GM18505 (cell line): ENCODE results near the gene ENOSF1.

Experiments
- ATAC-seq: cut with Tn5 transposase; IDR thresholded peaks from one replicate; pipeline ENCODE4 v1.9.1; 2021; ENCODE audit not compliant: unreplicated experiment
- POLR2A ChIP-seq: IDR thresholded peaks from 4 replicates; pipeline ENCODE4 v1.6.1; 2011; ENCODE audit warnings: borderline replicate concordance; ENCODE audit not compliant: insufficient read depth, insufficient read length; ENCODE audit errors: extremely low read depth

Gene ENOSF1

DNA sequence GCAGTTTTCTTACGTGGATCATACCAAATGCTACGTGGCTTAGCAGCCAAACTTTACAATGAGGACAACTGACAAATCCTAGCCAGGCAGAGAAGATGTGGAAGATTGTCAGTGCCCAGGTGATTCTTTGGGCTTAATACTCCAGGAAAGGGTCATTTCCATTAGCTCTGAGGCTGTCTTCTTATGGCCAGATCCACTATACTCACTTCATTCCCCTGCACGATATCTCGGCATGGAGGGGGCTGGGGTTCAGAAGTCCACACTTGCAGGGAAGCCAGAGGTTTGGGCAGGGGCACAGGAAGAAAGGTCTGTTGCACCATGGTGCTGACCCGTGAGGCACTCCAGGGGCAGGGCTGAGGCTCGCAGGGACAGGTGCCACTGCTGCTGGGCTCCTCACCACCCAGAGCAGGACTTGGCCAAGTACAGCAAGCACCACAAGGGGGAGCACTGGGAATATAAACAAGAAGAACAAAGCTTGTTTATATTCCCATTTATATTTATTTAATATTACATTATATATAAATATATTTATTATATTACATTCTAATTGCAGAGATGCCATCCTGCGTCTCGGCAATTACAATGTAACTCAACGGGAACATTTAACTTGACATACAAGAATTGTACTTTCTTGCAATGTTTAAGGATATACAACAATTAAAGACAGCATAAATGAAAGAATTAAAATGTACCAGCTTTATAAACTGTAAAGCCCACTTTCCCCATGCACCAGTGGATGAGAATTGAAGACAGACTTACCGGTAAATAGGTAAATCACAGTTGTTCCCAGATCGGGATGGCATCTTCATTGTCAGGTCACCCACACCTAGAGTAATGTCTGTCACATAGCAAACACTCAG, 88.4 kb downstream of the ENOSF1 start:
- no peak for TF ChIP-seq POLR2A

DNA sequence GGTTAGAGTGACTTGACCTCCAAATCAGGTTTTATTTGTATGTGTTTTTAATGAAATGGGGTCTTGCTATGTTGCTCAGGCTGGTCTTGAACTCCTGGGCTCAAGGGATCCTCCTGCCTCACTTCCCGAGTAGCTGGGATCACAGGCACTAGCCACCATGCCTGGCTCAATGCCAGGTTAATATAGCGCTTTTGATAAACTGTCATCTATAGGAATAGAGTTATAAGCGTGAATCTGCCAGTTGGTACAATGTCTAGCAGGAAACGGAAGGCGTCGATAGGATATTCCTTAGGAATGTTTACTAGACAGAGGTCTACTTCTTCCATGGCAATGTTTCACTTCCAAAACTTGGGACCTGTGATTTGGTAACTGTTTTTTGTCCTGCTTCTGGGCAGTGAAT, 90.1 kb downstream of the ENOSF1 start:
- no peak for TF ChIP-seq POLR2A

More for the DNA sequence above, 88.4 kb downstream of the ENOSF1 start:
- ATAC-seq = no peak

DNA sequence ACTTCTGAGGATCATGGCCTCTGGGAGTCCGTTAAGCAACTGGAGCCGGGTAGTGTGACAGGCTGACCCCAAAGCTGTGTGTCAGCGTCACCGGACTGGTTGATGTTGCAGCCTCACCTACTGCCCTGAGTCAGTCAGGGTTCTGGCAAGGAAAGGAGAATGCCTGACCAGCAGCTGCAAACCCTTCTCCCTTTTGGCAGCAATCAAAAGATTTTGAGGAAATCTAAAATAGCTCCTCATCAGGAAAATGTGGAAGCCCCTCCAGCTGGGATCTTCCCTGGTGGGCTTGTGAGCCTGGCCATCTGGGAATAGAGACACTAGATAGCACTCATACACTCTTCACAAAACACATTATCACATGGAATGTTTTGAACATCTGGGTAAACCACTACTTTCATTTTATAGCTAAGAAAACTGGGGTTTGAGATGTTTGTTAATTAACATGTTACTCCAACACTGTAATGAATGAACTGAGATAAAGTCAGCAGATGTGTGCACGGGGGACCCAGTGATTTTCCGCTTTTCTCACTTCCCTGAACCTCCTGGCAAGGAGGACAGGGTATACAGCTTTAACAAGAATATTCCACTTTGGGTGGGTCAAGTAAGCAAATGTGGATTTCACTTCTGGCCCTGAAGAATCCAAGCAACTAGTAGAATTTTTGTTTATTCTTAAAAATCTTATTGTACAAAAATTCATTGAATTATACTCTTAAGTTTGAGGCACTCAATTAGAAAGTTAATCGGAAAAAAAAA, 91.0 kb downstream of the ENOSF1 start:
- no peak for ATAC-seq
- no peak for TF ChIP-seq POLR2A

More for the DNA sequence above, 90.1 kb downstream of the ENOSF1 start:
- no peak for ATAC-seq
